Measurements from ENCODE around the gene THEMIS.

Gene THEMIS

GRCh38 chr6:127717384-127717783 is 183.5 kb downstream of the THEMIS start:
- DNase-seq (ENCODE audit: low read depth): no peak
- H3K4me3 ChIP-seq (ENCODE audit: control insufficient read depth, low read depth, low read length): no peak overlapping the region
- no peak for TF ChIP-seq CTCF (conservative IDR thresholded peaks at IDR 0.05; ENCODE audit: control insufficient read depth, insufficient read depth, low read depth, low read length)

- no peak for TF ChIP-seq CTCF (conservative IDR thresholded peaks at IDR 0.05; ENCODE audit: control insufficient read depth, insufficient read depth, low read depth, low read length)
- H3K4me3 ChIP-seq (ENCODE audit: control insufficient read depth, low read depth, low read length): no peak overlapping the region
- DNase-seq (ENCODE audit: low read depth): no peak
Measured at GRCh38 chr6:127716465-127716864, 184.4 kb downstream of the THEMIS start.

GRCh38 chr6:127710668-127711067 is 190.2 kb downstream of the THEMIS start:
- no peak for TF ChIP-seq CTCF (conservative IDR thresholded peaks at IDR 0.05; ENCODE audit: control insufficient read depth, insufficient read depth, low read depth, low read length)
- H3K4me3 ChIP-seq (ENCODE audit: control insufficient read depth, low read depth, low read length): no peak overlapping the region
- DNase-seq (ENCODE audit: low read depth): no peak

- TF ChIP-seq CTCF (conservative IDR thresholded peaks at IDR 0.05; ENCODE audit: control insufficient read depth, insufficient read depth, low read depth, low read length): no peak
- H3K4me3 ChIP-seq (ENCODE audit: control insufficient read depth, low read depth, low read length): no peak overlapping the region
- DNase-seq (ENCODE audit: low read depth): no peak
Measured at GRCh38 chr6:127706216-127706615, 194.6 kb downstream of the THEMIS start.

GRCh38 chr6:127695108-127695507 is 205.8 kb downstream of the THEMIS start:
- H3K4me3 ChIP-seq (ENCODE audit: control insufficient read depth, low read depth, low read length): no peak overlapping the region
- no peak for TF ChIP-seq CTCF (conservative IDR thresholded peaks at IDR 0.05; ENCODE audit: control insufficient read depth, insufficient read depth, low read depth, low read length)
- no peak for DNase-seq (ENCODE audit: low read depth)

- H3K4me3 ChIP-seq (ENCODE audit: control insufficient read depth, low read depth, low read length): no peak overlapping the region
- no peak for TF ChIP-seq CTCF (conservative IDR thresholded peaks at IDR 0.05; ENCODE audit: control insufficient read depth, insufficient read depth, low read depth, low read length)
- no peak for DNase-seq (ENCODE audit: low read depth)
Measured at GRCh38 chr6:127691146-127691545, 209.7 kb downstream of the THEMIS start.

- DNase-seq (ENCODE audit: low read depth): no peak
- H3K4me3 ChIP-seq (ENCODE audit: control insufficient read depth, low read depth, low read length): no peak overlapping the region
- TF ChIP-seq CTCF (conservative IDR thresholded peaks at IDR 0.05; ENCODE audit: control insufficient read depth, insufficient read depth, low read depth, low read length): no peak
Measured at GRCh38 chr6:127690588-127690987, 210.3 kb downstream of the THEMIS start.
